22Rv1 (cell line): ENCODE data around the gene UBASH3A.

Experiments
- H3K27ac ChIP-seq: fragments of 450-650 bp; 2 replicates; pipeline ENCODE4 v1.5.1; 2017
- ZFX ChIP-seq: fragments of 450-650 bp; IDR thresholded peaks from 2 replicates; pipeline ENCODE4 v1.6.1; 2017; ENCODE audit warnings: antibody characterized with exemption, borderline replicate concordance
- TF ChIP-seq, protein P1 (sequence below): fragments of 450-650 bp; IDR thresholded peaks from 2 replicates; pipeline ENCODE4 v1.5.1; 2017; ENCODE audit warnings: mild to moderate bottlenecking

UBASH3A gene

GRCh38 chr21:42397746-42398394, 5.8 kb upstream of the UBASH3A start:
- H3K27ac ChIP-seq: no peak overlapping the region
- no peak for TF ChIP-seq ZFX
- TF ChIP-seq, protein P1, sequence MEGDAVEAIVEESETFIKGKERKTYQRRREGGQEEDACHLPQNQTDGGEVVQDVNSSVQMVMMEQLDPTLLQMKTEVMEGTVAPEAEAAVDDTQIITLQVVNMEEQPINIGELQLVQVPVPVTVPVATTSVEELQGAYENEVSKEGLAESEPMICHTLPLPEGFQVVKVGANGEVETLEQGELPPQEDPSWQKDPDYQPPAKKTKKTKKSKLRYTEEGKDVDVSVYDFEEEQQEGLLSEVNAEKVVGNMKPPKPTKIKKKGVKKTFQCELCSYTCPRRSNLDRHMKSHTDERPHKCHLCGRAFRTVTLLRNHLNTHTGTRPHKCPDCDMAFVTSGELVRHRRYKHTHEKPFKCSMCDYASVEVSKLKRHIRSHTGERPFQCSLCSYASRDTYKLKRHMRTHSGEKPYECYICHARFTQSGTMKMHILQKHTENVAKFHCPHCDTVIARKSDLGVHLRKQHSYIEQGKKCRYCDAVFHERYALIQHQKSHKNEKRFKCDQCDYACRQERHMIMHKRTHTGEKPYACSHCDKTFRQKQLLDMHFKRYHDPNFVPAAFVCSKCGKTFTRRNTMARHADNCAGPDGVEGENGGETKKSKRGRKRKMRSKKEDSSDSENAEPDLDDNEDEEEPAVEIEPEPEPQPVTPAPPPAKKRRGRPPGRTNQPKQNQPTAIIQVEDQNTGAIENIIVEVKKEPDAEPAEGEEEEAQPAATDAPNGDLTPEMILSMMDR: no peak

DNA sequence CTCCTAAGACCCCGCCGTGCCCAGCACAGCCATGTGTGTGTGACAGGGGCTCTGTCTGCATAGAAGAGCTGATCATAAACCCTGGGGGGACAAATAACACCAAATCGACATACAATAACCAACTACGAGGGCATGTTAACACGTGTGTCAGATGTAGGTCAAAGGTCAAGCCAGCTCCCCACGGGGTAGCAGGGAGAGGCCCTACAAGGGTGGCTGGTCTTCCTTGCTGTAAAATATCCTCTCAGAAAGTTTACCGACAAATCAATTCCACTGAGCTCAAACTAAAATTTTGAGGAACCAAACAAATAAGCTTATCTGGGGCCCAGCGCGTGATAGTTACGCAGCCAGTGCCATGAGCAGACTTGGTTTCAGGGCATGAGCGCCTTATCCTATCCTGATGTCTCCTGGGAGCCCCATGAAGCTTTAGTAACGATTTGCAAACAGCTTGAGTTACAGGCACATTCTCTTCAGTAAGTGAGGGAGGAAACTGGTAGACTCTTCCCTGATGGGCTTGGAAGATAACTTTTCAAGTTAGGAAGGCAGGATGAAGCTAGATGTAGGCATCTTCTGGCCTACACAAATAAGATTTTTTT, 5.2 kb upstream of the UBASH3A start:
- H3K27ac ChIP-seq: no peak overlapping the region
- no peak for TF ChIP-seq ZFX
- TF ChIP-seq, protein P1: no peak

GRCh38 chr21:42400525-42400924, 3.2 kb upstream of the UBASH3A start:
- no peak overlapping the region for H3K27ac ChIP-seq
- TF ChIP-seq, protein P1: no peak

DNA sequence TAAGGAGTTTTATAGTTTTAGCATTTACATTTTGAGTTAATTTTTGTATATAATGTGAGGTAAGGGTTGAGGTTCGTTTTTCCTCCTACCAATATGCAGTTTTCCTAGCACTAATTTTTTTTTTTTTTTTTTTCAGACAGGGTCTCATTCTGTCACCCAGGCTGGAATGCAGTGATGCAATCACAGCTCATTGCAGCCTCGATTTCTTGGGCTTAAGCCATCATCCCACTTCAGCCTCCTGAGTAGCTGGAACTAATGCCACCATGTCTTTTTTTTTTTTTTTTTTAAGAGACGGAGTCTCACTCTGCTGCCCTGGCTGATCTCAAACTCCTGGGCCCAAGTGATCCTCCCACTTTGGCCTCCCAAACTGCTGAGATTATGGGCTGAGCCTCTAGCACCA, 2.5 kb upstream of the UBASH3A start:
- no peak overlapping the region for H3K27ac ChIP-seq
- no peak for TF ChIP-seq ZFX
- TF ChIP-seq, protein P1: no peak

DNA sequence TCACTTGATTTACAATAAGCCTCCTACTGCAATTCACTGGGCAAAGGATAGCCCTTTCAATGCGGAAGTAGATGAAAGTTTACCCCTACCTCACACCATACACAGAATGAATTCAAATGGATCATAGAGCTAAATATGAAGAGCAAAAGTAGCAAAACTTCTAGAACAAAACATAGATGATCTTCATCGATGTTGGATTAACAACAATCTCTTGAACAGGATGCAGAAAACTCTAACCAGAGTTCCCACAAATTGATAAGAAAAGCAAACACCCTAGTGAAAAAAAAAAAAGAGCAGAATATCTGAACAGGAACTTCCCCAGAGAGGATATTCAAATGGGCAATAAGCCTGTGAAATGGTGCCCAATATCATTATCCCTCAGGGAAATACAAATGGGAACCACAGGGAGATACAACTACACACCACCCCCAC, 1.9 kb upstream of the UBASH3A start:
- no peak overlapping the region for H3K27ac ChIP-seq
- no peak for TF ChIP-seq ZFX
- TF ChIP-seq, protein P1: no peak

GRCh38 chr21:42404539-42404938, 837 bp downstream of the UBASH3A start:
- no peak overlapping the region for H3K27ac ChIP-seq
- TF ChIP-seq, protein P1: no peak
- TF ChIP-seq ZFX: no peak
